GM20000 (cell line): ENCODE results near the gene CMSS1.

Source experiments
- DNase-seq: peaks from one replicate; pipeline ENCODE4 v3.0.0; 2012; ENCODE audit warnings: low spot score
- CTCF ChIP-seq: IDR thresholded peaks from 2 replicates; pipeline ENCODE4 v1.5.1; 2012; ENCODE audit warnings: mild to moderate bottlenecking, control low read depth; ENCODE audit errors: extremely low read depth, missing control alignments

The CMSS1 gene

GRCh38 chr3:99874237-99875002, 56.8 kb downstream of the CMSS1 start:
- no peak for TF ChIP-seq CTCF
- DNase-seq, result no peak

GRCh38 chr3:99875581-99875928, 57.9 kb downstream of the CMSS1 start:
- no peak for DNase-seq
- TF ChIP-seq CTCF, result no peak

GRCh38 chr3:99875929-99876841, 58.5 kb downstream of the CMSS1 start:
- TF ChIP-seq CTCF, result no peak
- peak; percentile 86 for DNase-seq

- DNase-seq, result no peak
These were observed 59.4 kb downstream of the CMSS1 start for GRCh38 chr3:99877031-99877579.

GRCh38 chr3:99878005-99878404, 60.3 kb downstream of the CMSS1 start:
- peak; percentile 48 for DNase-seq
- no peak for TF ChIP-seq CTCF

More at GRCh38 chr3:99877031-99877579, 59.4 kb downstream of the CMSS1 start:
- TF ChIP-seq CTCF, result no peak

- no peak for DNase-seq
- no peak for TF ChIP-seq CTCF
These were observed 61.6 kb downstream of the CMSS1 start for GRCh38 chr3:99879275-99879674.

GRCh38 chr3:99881121-99881524, 63.5 kb downstream of the CMSS1 start:
- TF ChIP-seq CTCF, result no peak

More at GRCh38 chr3:99881121-99881524, 63.5 kb downstream of the CMSS1 start:
- no peak for DNase-seq
